Activated CD4-positive, alpha-beta T cell treated with anti-CD3 and anti-CD28 coated beads for 48 hours (primary cell): ENCODE measurements around the gene HNRNPLL.
A peak's percentile ranks its signal among the peaks of the same experiment; 100 is the strongest.
"Not testable (repeated sequence)": the region's sequence is repeated elsewhere in the genome, so short reads cannot be mapped to it uniquely, and the experiment has no call there.

Experiments
- DNase-seq: peaks from one replicate; pipeline ENCODE4 v3.0.0-alpha.2; 2020

HNRNPLL gene

GRCh38 chr2:38551171-38551570 lies 51.6 kb downstream of the HNRNPLL start:
- DNase-seq = no peak

- DNase-seq = no peak
These were observed 52.9 kb downstream of the HNRNPLL start for GRCh38 chr2:38549851-38550250.

- no peak for DNase-seq
These were observed 53.5 kb downstream of the HNRNPLL start for GRCh38 chr2:38549071-38549704.

- DNase-seq = no peak
These were observed 54.9 kb downstream of the HNRNPLL start for GRCh38 chr2:38547791-38548190.

GRCh38 chr2:38546585-38546984 lies 56.1 kb downstream of the HNRNPLL start:
- DNase-seq = no peak

- DNase-seq = no peak
These were observed 56.7 kb downstream of the HNRNPLL start for GRCh38 chr2:38546064-38546463.

GRCh38 chr2:38542248-38542631 lies 60.5 kb downstream of the HNRNPLL start:
- DNase-seq = peak; percentile 54

GRCh38 chr2:38540580-38541286 lies 62.0 kb downstream of the HNRNPLL start:
- DNase-seq = no peak

GRCh38 chr2:38539086-38539485 lies 63.6 kb downstream of the HNRNPLL start:
- DNase-seq = no peak

- DNase-seq = no peak
These were observed 64.7 kb downstream of the HNRNPLL start for GRCh38 chr2:38537937-38538525.

GRCh38 chr2:38537296-38537695 lies 65.4 kb downstream of the HNRNPLL start:
- not testable (repeated sequence) for DNase-seq

- DNase-seq = peak; percentile 89
These were observed 66.8 kb downstream of the HNRNPLL start for GRCh38 chr2:38535744-38536506.

- no peak for DNase-seq
These were observed 67.4 kb downstream of the HNRNPLL start for GRCh38 chr2:38535404-38535743.

GRCh38 chr2:38534746-38535403 lies 67.9 kb downstream of the HNRNPLL start:
- DNase-seq = no peak

- no peak for DNase-seq
These were observed 68.8 kb downstream of the HNRNPLL start for GRCh38 chr2:38533757-38534545.

- no peak for DNase-seq
These were observed 69.5 kb downstream of the HNRNPLL start for GRCh38 chr2:38533180-38533579.

- no peak for DNase-seq
These were observed 70.4 kb downstream of the HNRNPLL start for GRCh38 chr2:38532366-38532765.

GRCh38 chr2:38529208-38529607 lies 73.5 kb downstream of the HNRNPLL start:
- DNase-seq = no peak

- DNase-seq = no peak
These were observed 74.2 kb downstream of the HNRNPLL start for GRCh38 chr2:38528534-38528933.

- DNase-seq = peak; percentile 78
These were observed 74.7 kb downstream of the HNRNPLL start for GRCh38 chr2:38528008-38528442.

GRCh38 chr2:38527338-38528007 lies 75.3 kb downstream of the HNRNPLL start:
- no peak for DNase-seq

- no peak for DNase-seq
These were observed 76.5 kb downstream of the HNRNPLL start for GRCh38 chr2:38526195-38526594.
